Diencephalon (tissue), 1 donor: ENCODE data around the gene RASAL1. TPM values are rescaled to one million over a fixed set of nuclear protein-coding genes. Genes with fewer than 3 reads are reported as not detected.

ENCODE experiments used
- small RNA-seq: library from RNA; depleted of rRNA; stranded (forward); fragments of <200 nt; gene quantifications from one replicate; pipeline ENCODE3, GENCODE V24; 2014
- total RNA-seq: library from RNA; depleted of rRNA; stranded (reverse); fragments of >200 nt; gene quantifications from one replicate; pipeline ENCODE4 v1.2.3, GENCODE V29; 2014

RASAL1 gene, protein sequence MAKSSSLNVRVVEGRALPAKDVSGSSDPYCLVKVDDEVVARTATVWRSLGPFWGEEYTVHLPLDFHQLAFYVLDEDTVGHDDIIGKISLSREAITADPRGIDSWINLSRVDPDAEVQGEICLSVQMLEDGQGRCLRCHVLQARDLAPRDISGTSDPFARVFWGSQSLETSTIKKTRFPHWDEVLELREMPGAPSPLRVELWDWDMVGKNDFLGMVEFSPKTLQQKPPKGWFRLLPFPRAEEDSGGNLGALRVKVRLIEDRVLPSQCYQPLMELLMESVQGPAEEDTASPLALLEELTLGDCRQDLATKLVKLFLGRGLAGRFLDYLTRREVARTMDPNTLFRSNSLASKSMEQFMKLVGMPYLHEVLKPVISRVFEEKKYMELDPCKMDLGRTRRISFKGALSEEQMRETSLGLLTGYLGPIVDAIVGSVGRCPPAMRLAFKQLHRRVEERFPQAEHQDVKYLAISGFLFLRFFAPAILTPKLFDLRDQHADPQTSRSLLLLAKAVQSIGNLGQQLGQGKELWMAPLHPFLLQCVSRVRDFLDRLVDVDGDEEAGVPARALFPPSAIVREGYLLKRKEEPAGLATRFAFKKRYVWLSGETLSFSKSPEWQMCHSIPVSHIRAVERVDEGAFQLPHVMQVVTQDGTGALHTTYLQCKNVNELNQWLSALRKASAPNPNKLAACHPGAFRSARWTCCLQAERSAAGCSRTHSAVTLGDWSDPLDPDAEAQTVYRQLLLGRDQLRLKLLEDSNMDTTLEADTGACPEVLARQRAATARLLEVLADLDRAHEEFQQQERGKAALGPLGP
- total RNA-seq = 6.5 TPM

DNA sequence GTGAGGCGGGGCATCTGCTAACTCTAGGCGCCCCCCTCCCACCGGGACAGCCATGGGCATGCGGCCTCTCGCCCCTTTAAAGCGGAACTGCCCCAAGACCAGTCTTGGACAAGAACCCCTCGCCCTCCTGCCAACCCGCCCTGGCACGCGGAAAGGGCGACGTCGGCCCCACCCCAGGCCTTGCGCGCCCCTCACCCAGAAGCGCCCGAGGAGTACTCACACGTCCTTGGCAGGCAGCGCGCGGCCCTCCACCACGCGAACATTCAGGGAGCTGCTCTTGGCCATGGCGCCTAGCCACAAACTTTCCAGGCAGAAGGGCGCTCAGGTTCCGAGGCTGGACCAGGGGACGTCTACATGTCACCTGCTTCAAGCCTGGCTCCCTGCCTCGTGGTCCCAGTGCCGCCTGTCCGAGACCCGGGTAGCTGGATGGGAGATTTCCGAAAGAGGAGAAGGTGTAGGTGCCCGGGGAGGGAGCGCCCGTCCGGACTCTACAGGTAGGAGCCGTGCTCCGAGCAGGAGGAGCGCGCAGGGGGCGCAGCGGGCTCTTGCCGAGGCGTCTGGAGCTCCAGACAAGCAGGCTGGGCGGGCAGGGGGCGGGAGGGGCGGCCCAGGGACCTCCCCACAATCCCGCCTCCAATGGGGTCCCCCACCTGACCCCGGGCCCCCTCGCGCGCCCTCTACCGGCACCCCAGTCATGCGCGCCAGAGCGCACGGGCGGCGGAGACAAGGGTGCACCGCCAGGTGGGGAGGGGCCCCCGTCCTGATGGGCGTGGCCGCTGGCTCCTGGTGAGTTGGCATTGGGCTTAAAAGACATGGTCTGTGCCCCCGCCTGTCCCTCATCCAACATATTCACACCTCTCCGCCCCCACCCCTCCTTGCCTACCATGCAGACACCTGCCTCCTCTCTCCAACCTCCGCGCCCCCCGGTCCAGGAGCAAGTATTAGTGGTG is at the start of gene RASAL1:
RASAL1 (minus strand) TSS at position 584 of the 950 bp plus-strand sequence; CDS start at position 285, 299 bp downstream.

DNA sequence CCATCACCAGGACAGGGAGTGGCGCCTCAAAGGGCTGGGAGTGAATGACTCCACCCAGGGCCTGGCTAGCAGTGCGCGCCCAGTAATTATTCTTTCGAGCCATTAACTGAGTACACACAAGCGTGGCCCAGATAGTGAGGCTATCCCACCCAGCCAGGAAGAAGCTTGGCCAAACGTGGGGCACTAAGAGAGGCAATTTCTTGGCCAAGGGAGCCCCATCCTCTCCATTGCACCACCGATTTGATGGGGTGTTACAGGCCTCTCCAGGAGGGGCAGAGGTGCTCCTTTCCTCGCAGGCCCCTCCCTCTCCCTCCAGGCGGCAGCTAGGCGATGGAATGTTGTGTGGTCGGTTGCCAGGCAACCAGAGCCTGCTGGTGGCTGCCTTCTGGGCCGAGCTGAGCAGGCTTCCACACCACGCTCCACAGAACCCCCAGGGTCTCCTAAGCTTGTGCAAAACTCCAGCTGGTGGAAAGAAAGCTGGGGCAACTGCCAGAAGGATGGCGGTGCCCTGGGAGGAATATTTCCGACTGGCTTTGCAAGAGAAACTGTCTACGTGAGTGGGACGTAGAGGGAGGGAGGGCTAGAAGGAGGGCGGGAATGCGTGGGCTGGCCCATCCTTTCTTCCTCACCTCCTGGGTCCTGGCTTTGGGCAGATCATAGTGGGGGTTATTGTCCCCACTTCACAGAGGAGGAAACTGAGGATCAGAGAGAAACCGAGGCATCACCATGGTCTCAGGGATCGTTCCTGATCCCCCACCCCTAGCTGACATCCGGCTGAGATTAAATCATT is 14.0 kb upstream of the RASAL1 start, which contains the start of gene CFAP73:
CFAP73 (plus strand) TSS at position 364 of the 790 bp plus-strand sequence; CDS start at position 498, 134 bp downstream.

DNA sequence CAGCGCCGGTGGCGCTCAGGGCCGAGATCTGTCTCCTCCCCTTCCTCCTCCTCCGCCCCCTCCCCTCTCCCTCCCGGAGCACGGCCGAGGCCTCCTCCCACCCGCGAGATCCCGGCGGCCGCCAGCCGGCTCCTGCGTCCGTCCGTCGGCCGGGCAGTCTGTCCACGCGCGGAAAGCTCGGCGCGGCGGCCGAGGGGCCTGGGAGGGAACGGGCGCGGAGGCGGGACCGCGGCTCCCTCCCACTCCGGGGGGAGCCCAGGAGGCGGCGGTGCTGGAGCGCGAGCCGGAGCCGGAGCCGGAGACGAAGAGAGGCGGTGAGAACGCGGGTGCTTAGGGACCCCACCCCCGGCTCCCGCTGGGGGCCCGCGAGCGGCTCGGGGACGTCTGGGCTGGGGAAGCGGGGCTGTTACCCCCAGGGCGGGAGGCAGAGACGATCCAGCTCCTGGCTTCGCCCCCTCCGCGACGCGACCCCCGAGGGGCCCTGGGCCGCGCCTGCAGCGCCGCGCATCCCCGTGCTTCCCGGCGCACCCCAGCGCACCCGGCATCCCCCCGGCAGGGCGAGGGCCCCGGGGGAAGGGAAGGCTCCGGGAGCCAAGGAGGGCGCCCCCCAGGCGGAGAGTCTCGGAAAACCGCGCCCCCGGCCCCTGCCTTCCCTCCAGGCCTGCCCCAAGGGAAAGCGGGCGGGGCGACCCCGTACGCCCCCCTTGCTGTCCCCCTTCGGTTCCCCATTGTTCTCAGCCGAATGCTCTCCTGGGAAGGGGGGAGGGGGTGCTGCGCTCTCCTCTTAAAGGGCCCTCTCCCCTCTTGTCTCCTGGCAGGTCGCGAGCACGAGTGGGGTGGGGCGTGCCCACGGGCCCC is 78.7 kb downstream of the RASAL1 start, which contains the start of gene DTX1:
DTX1 (plus strand) TSS at position 100 of the 858 bp plus-strand sequence. CDS start 1,463 bp downstream, outside the sequence.

Small RNA genes lying within 50 kb of the gene (small RNA-seq; reads per million reads assigned to genes)
- gene MIR7106 = not detected
- not detected for gene RF00019

Other genes with a start within 250 kb of the RASAL1 start
- 11.5 TPM for gene OAS1, start 228.8 kb downstream of the RASAL1 start, total RNA-seq
- gene OAS3, start 197.3 kb downstream of the RASAL1 start, total RNA-seq = 3.5 TPM
- 3.2 TPM for gene OAS2, start 157.2 kb downstream of the RASAL1 start, total RNA-seq
- gene DTX1, start 79.0 kb downstream of the RASAL1 start, total RNA-seq = 34.8 TPM
- gene CFAP73, start 14.0 kb upstream of the RASAL1 start, total RNA-seq = 3.7 TPM
- 20.5 TPM for gene DDX54, start 49.7 kb upstream of the RASAL1 start, total RNA-seq
- 20.8 TPM for gene RITA1, start 50.0 kb upstream of the RASAL1 start, total RNA-seq
- gene TPCN1, start 85.7 kb upstream of the RASAL1 start, total RNA-seq = 9.7 TPM
- gene SLC8B1, start 199.3 kb upstream of the RASAL1 start, total RNA-seq = 4.6 TPM
- gene PLBD2, start 222.8 kb upstream of the RASAL1 start, total RNA-seq = 19.4 TPM